ENCODE data around the gene TBRG4.

DNA sequence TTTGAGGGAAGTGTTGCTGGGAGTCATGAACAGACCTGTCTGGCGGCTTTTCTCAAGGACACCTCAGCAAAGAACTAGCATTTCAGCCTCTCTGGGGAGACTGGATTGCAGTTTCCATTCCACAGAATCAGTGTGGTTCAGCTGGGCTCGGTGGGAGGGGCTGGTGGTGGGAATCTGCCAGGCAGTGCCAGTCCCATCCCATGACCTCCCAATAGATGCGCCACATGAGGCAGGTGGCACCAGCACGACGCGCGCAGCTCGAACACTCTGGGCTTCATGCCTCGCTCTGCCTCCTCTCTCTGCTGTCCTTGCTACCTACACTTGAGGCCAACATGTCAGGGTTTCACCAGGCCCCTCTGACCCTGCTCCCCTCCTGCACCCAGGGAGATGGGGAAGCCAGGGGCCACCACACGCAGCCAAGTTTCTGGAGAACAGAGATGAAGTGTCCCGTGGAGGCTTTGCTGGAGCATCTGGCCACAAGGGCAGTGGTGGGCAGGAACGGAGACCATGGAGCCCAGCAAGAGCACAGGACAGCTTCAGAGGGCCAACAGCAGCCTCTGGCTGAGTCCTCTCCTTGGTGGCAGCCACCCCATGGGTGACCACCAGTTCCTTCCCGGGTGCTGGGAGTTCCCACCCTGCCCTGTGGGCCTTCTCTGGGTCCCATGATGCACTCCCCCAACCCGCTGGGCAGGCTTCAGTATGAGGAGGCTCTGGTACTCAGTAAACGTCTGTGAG is 25.0 kb downstream of the TBRG4 start:
- TF ChIP-seq, protein P1, sequence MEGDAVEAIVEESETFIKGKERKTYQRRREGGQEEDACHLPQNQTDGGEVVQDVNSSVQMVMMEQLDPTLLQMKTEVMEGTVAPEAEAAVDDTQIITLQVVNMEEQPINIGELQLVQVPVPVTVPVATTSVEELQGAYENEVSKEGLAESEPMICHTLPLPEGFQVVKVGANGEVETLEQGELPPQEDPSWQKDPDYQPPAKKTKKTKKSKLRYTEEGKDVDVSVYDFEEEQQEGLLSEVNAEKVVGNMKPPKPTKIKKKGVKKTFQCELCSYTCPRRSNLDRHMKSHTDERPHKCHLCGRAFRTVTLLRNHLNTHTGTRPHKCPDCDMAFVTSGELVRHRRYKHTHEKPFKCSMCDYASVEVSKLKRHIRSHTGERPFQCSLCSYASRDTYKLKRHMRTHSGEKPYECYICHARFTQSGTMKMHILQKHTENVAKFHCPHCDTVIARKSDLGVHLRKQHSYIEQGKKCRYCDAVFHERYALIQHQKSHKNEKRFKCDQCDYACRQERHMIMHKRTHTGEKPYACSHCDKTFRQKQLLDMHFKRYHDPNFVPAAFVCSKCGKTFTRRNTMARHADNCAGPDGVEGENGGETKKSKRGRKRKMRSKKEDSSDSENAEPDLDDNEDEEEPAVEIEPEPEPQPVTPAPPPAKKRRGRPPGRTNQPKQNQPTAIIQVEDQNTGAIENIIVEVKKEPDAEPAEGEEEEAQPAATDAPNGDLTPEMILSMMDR (IDR thresholded peaks at IDR 0.05 in 8 of 11, conservative IDR thresholded peaks at IDR 0.05 in 3 of 11), result no peak
- no peak for TF ChIP-seq POLR2A (IDR thresholded peaks at IDR 0.05)

All from spleen (tissue), 7 donors.